Smooth muscle cell (in vitro differentiated cells): Measurements from ENCODE around the gene ADISSP. TPM values are rescaled to one million over a fixed set of nuclear protein-coding genes. Genes with fewer than 3 reads are reported as not detected.

ENCODE experiments used
- DNase-seq: peaks from one replicate; lab custom pipeline; 2025; ENCODE audit not compliant: unreplicated experiment; lab: John Stamatoyannopoulos, UW
- H2AFZ ChIP-seq: fragments of 200-600 bp; sonication (generic); 2 replicates; pipeline ENCODE4 v1.6.0; 2016; ENCODE audit warnings: antibody characterized with exemption, low read depth, mild to moderate bottlenecking
- H3F3A ChIP-seq: fragments of 200-600 bp; sonication (generic); 2 replicates; pipeline ENCODE4 v1.6.0; 2017; ENCODE audit warnings: antibody characterized with exemption, low read depth
- H3K27ac ChIP-seq: fragments of 200-600 bp; sonication (generic); 2 replicates; pipeline ENCODE4 v1.5.1; 2016; ENCODE audit warnings: low read depth, mild to moderate bottlenecking
- H3K27me3 ChIP-seq: fragments of 200-600 bp; sonication (generic); 2 replicates; pipeline ENCODE4 v1.6.1; 2016; ENCODE audit warnings: low read depth, mild to moderate bottlenecking
- H3K36me3 ChIP-seq: fragments of 200-600 bp; sonication (generic); 2 replicates; pipeline ENCODE4 v1.5.1; 2016; ENCODE audit warnings: low read depth
- H3K4me1 ChIP-seq: fragments of 200-600 bp; sonication (generic); 2 replicates; pipeline ENCODE4 v1.5.1; 2016; ENCODE audit warnings: low read depth
- H3K4me2 ChIP-seq: fragments of 200-600 bp; sonication (generic); 2 replicates; pipeline ENCODE4 v1.6.0; 2016; ENCODE audit warnings: mild to moderate bottlenecking
- H3K4me3 ChIP-seq: fragments of 200-600 bp; sonication (generic); 2 replicates; pipeline ENCODE4 v1.5.1; 2016; ENCODE audit warnings: mild to moderate bottlenecking
- H3K79me2 ChIP-seq: fragments of 200-600 bp; sonication (generic); 2 replicates; pipeline ENCODE4 v1.6.0; 2016; ENCODE audit warnings: low read depth, mild to moderate bottlenecking
- H3K9ac ChIP-seq: fragments of 200-600 bp; sonication (generic); 2 replicates; pipeline ENCODE4 v1.6.0; 2016; ENCODE audit warnings: low read depth
- H3K9me3 ChIP-seq: fragments of 200-600 bp; sonication (generic); replicated peaks from 2 replicates; pipeline ENCODE4 v1.5.1; 2016; ENCODE audit warnings: low read depth
- H4K20me1 ChIP-seq: fragments of 200-600 bp; sonication (generic); 2 replicates; pipeline ENCODE4 v1.6.0; 2016; ENCODE audit warnings: low read depth
- WGBS: methylation state at CpG from one replicate; pipeline ENCODE4 v1.1.7; 2016; ENCODE audit warnings: low lambda C conversion rate; 5-methylcytosine and 5-hydroxymethylcytosine counted together
- polyA plus RNA-seq: library from polyadenylated mRNA; unstranded; fragments of >200 nt; fragmentation: Nextera tagmentation; extraction: Ambion mirVana; gene quantifications from 2 replicates; pipeline ENCODE4 v1.2.1, GENCODE V29; 2016
- total RNA-seq: library from RNA; depleted of rRNA; stranded (reverse); fragments of >200 nt; gene quantifications from 2 replicates; pipeline ENCODE4 v1.2.3, GENCODE V29; 2014
- TF ChIP-seq, protein P1 (sequence below): fragments of 200-600 bp; sonication (generic); IDR thresholded peaks from 2 replicates; pipeline ENCODE4 v1.5.1; 2017; ENCODE audit warnings: borderline replicate concordance, mild to moderate bottlenecking, antibody characterized with exemption; ENCODE audit not compliant: insufficient read depth, poor library complexity, severe bottlenecking

Gene ADISSP
- total and polyA plus RNA-seq, 2 experiments from 2014 or later: 7.6 to 46.7 TPM

DNA sequence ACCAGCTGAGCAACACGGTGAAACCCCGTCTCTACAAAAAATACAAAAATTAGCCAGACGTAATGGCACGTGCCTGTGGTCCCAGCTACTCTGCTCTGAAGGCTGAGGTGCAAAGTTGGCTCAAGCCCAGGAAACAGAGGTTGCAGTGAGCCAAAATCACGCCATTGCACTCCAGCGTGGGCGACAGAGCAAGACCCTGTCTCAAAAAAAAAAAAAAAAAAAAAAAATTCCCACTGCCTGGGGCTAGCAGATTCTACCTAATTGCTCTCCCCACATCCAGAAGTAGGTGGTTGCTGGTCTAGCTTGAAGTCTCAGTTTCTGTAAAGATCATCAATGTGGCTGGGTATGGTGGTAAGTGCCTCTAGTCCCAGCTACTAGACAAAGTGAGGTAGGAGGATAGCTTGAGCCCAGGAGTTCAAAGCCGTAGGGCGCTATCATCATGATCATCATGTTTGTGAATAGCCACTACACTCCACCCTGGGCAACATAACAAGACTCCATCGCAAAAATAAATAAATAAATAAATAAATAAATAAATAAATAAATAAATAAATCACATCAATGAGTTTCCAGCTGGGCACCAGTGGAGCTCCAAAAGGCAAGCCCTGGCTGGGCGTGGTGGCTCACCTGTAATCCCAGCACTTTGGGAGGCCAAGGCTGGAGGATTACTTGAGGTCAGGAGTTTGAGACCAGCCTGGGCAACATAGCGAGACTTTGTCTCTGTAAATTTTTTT, 46.5 kb upstream of the ADISSP start:
- Histone ChIP-seq H3K4me2 (no peak overlapping the region), H2AFZ (no peak overlapping the region), H4K20me1 (no peaks in the 10 kb centered on the region), H3K9ac (no peak overlapping the region), H3K4me3 (no peak overlapping the region), H3K79me2 (no peaks in the 10 kb centered on the region), H3F3A (peaks cover 34% of the 10 kb centered on the region), H3K27me3 (no peaks in the 10 kb centered on the region), H3K36me3 (no peaks in the 10 kb centered on the region), H3K9me3 (no peaks in the 10 kb centered on the region), H3K4me1 (peaks cover 5% of the 10 kb centered on the region), H3K27ac (peak overlapping the region; percentile 97)
- TF ChIP-seq, protein P1, sequence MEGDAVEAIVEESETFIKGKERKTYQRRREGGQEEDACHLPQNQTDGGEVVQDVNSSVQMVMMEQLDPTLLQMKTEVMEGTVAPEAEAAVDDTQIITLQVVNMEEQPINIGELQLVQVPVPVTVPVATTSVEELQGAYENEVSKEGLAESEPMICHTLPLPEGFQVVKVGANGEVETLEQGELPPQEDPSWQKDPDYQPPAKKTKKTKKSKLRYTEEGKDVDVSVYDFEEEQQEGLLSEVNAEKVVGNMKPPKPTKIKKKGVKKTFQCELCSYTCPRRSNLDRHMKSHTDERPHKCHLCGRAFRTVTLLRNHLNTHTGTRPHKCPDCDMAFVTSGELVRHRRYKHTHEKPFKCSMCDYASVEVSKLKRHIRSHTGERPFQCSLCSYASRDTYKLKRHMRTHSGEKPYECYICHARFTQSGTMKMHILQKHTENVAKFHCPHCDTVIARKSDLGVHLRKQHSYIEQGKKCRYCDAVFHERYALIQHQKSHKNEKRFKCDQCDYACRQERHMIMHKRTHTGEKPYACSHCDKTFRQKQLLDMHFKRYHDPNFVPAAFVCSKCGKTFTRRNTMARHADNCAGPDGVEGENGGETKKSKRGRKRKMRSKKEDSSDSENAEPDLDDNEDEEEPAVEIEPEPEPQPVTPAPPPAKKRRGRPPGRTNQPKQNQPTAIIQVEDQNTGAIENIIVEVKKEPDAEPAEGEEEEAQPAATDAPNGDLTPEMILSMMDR: no peak
- WGBS: 61% methylated on average over 12 of the region's 12 CpGs
- DNase-seq: no peak

DNA sequence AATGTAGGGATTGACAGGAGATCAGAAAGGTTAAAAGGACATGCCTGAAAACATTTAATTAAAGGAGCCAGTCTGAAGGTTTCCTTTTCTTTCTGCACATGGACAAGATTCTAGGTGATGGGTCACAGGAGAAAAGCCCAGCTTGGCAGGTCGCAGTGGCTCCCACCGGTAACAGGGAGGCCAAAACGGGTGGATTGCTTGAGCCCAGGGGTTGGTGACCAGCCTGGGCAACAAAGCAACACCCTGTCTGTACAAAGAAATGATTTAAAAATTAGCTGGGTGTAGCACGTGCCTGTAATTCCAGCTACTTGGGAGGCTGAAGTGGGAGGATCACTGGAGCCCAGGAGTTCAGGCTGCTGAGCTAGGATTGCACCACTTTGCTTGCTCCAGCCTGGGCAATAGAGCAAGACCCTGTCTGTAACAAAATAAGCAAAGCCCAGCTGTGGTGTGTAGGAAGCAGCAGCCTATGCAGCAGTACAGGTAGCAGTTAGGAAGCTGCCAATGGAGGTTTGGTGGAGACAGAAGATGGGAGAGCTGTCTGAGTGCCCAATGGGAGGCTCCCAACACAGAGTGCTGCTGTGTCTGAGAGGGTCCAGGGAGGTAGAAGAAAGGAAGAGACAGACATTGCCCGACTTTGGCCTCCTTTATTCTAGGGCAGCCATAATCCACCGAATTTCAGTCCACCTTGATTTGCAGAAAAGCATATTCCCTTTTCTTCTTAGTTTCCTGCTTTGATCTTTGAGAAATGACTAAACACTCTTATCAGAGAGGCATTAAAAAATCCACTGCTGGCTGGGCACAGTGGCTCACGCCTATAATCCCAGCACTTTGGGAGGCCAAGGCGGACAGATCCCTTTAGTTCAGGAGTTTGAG, 45.7 kb upstream of the ADISSP start:
- H3F3A ChIP-seq: peaks cover 29% of the 10 kb centered on the region
- TF ChIP-seq, protein P1: no peak
- no peak overlapping the region for H3K4me2 ChIP-seq
- H3K27me3 ChIP-seq: no peaks in the 10 kb centered on the region
- H3K9me3 ChIP-seq: no peaks in the 10 kb centered on the region
- H4K20me1 ChIP-seq: no peaks in the 10 kb centered on the region
- H3K4me3 ChIP-seq: no peak overlapping the region
- no peak for DNase-seq
- H3K36me3 ChIP-seq: no peaks in the 10 kb centered on the region
- no peaks in the 10 kb centered on the region for H3K79me2 ChIP-seq
- no peak overlapping the region for H3K9ac ChIP-seq
- peak overlapping the region; percentile 97 for H3K27ac ChIP-seq
- H3K4me1 ChIP-seq: peaks cover 5% of the 10 kb centered on the region
- H2AFZ ChIP-seq: no peak overlapping the region
- 61% methylated on average over 8 of the region's 8 CpGs for WGBS

DNA sequence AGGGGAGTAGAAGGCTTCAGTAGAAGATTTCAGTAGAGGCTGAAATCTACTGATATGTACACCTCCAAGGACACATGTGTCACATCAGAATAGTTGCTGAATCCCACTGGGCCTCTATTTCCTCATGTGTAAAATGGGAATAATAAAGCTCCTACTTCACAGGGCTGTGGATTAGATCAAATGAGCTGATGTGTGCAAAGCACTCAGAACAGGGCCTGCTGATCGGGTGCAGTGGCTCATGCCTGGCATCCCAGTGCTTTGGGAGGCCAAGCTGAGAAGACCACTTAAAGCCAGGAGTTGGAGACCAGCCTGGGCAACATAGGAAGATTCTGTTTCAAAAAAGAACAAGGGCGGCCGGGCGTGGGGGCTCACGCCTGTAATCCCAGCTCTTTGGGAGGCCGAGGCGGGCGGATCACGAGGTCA, 44.7 kb upstream of the ADISSP start:
- H3K79me2 ChIP-seq: no peaks in the 10 kb centered on the region
- H3K9ac ChIP-seq: peak overlapping the region; percentile 54
- H4K20me1 ChIP-seq: no peaks in the 10 kb centered on the region
- H3K27ac ChIP-seq: peak overlapping the region; percentile 97
- H3F3A ChIP-seq: peaks cover 29% of the 10 kb centered on the region
- TF ChIP-seq, protein P1: no peak
- no peak for DNase-seq
- no peaks in the 10 kb centered on the region for H3K27me3 ChIP-seq
- no peaks in the 10 kb centered on the region for H3K9me3 ChIP-seq
- no peak overlapping the region for H3K4me3 ChIP-seq
- 98% methylated on average over 9 of the region's 9 CpGs for WGBS
- H3K36me3 ChIP-seq: no peaks in the 10 kb centered on the region
- peaks cover 9% of the 10 kb centered on the region for H3K4me1 ChIP-seq
- no peak overlapping the region for H2AFZ ChIP-seq
- H3K4me2 ChIP-seq: no peak overlapping the region
